Central memory CD8-positive, alpha-beta T cell (primary cell): ENCODE measurements around the gene TBC1D17.

Source experiments
- ATAC-seq: fragments of 150-1000 bp; cut with Tn5 transposase; replicated peaks from 2 replicates; pipeline ENCODE4 v1.10.0; 2022; ENCODE audit warnings: mild to moderate bottlenecking, moderate FRiP score, moderate number of reproducible peaks; ENCODE audit not compliant: poor library complexity, severe bottlenecking; ENCODE audit errors: extremely low read depth
- DNase-seq, 2 donors: peaks; one replicate each; pipeline ENCODE4 v3.0.0; 2021; ENCODE audit warnings: low spot score in 2 of 2
- H3K27ac Mint-ChIP-seq: one replicate; pipeline ENCODE4 v1.8.0; 2022; ENCODE audit warnings: low read depth, mild to moderate bottlenecking, moderate library complexity, mixed read lengths
- H3K27me3 Mint-ChIP-seq: one replicate; pipeline ENCODE4 v1.8.0; 2022; ENCODE audit warnings: mixed read lengths
- H3K36me3 Mint-ChIP-seq: one replicate; pipeline ENCODE4 v1.8.0; 2022; ENCODE audit warnings: mild to moderate bottlenecking, moderate library complexity, mixed read lengths; ENCODE audit not compliant: insufficient read depth
- H3K4me1 Mint-ChIP-seq: one replicate; pipeline ENCODE4 v1.8.0; 2022; ENCODE audit warnings: mixed read lengths
- H3K4me3 Mint-ChIP-seq: one replicate; pipeline ENCODE4 v1.8.0; 2022; ENCODE audit warnings: mild to moderate bottlenecking, moderate library complexity, mixed read lengths
- H3K9me3 Mint-ChIP-seq: one replicate; pipeline ENCODE4 v1.8.0; 2022; ENCODE audit warnings: mixed read lengths

TBC1D17 gene

GRCh38 chr19:49877020-49877878 lies at the start of gene TBC1D17, which contains the start of gene AKT1S1:
TBC1D17 (plus strand) TSS chr19:49877702; CDS start chr19:49877724, 22 bp downstream.
AKT1S1 (minus strand) TSS chr19:49877355; CDS start chr19:49873295, 4,060 bp downstream.
- Mint-ChIP-seq H3K4me3 (no peak within 1 kb of the TSS), H3K4me1 (peaks cover 27% of the 10 kb centered on the region), H3K36me3 (peaks cover 17% of the 10 kb centered on the region), H3K9me3 (no peaks in the 10 kb centered on the region), H3K27ac (no peak within 1 kb of the TSS), H3K27me3 (no peaks in the 10 kb centered on the region)
- peak; percentile 95 to 100 for DNase-seq
- ATAC-seq = peak; percentile 75

GRCh38 chr19:49829200-49829599 lies 48.3 kb upstream of the TBC1D17 start:
- H3K27me3 Mint-ChIP-seq = no peaks in the 10 kb centered on the region
- no peak overlapping the region for H3K4me3 Mint-ChIP-seq
- peaks cover 14% of the 10 kb centered on the region for H3K4me1 Mint-ChIP-seq
- no peak for DNase-seq
- peaks cover 26% of the 10 kb centered on the region for H3K36me3 Mint-ChIP-seq
- ATAC-seq = no peak
- no peaks in the 10 kb centered on the region for H3K9me3 Mint-ChIP-seq
- H3K27ac Mint-ChIP-seq = no peak overlapping the region

GRCh38 chr19:49829721-49830120 lies 47.8 kb upstream of the TBC1D17 start:
- H3K4me1 Mint-ChIP-seq = peaks cover 14% of the 10 kb centered on the region
- no peak for ATAC-seq
- H3K4me3 Mint-ChIP-seq = no peak overlapping the region
- no peak overlapping the region for H3K27ac Mint-ChIP-seq
- no peaks in the 10 kb centered on the region for H3K9me3 Mint-ChIP-seq
- DNase-seq = no peak
- no peaks in the 10 kb centered on the region for H3K27me3 Mint-ChIP-seq
- peaks cover 22% of the 10 kb centered on the region for H3K36me3 Mint-ChIP-seq

- DNase-seq = no peak
- ATAC-seq = no peak
- Mint-ChIP-seq H3K36me3 (peaks cover 22% of the 10 kb centered on the region), H3K4me3 (no peak overlapping the region), H3K4me1 (peaks cover 14% of the 10 kb centered on the region), H3K27me3 (no peaks in the 10 kb centered on the region), H3K9me3 (no peaks in the 10 kb centered on the region), H3K27ac (no peak overlapping the region)
Measured at GRCh38 chr19:49830766-49831165, 46.7 kb upstream of the TBC1D17 start.

GRCh38 chr19:49831592-49831991 lies 45.9 kb upstream of the TBC1D17 start:
- H3K27ac Mint-ChIP-seq = no peak overlapping the region
- H3K9me3 Mint-ChIP-seq = no peaks in the 10 kb centered on the region
- H3K4me1 Mint-ChIP-seq = peaks cover 9% of the 10 kb centered on the region
- no peak overlapping the region for H3K4me3 Mint-ChIP-seq
- ATAC-seq = no peak
- no peak for DNase-seq
- peaks cover 19% of the 10 kb centered on the region for H3K36me3 Mint-ChIP-seq
- no peaks in the 10 kb centered on the region for H3K27me3 Mint-ChIP-seq

- Mint-ChIP-seq H3K9me3 (no peaks in the 10 kb centered on the region), H3K4me3 (no peak overlapping the region), H3K27ac (no peak overlapping the region), H3K4me1 (peaks cover under 1% of the 10 kb centered on the region), H3K27me3 (no peaks in the 10 kb centered on the region), H3K36me3 (peaks cover 18% of the 10 kb centered on the region)
- ATAC-seq (no peak), DNase-seq (no peak)
Measured at GRCh38 chr19:49832556-49832955, 44.9 kb upstream of the TBC1D17 start.

- DNase-seq = no peak
- no peaks in the 10 kb centered on the region for H3K9me3 Mint-ChIP-seq
- no peaks in the 10 kb centered on the region for H3K27me3 Mint-ChIP-seq
- no peak overlapping the region for H3K4me3 Mint-ChIP-seq
- H3K36me3 Mint-ChIP-seq = peaks cover 22% of the 10 kb centered on the region
- ATAC-seq = no peak
- H3K4me1 Mint-ChIP-seq = no peaks in the 10 kb centered on the region
- no peak overlapping the region for H3K27ac Mint-ChIP-seq
Measured at GRCh38 chr19:49833599-49833998, 43.9 kb upstream of the TBC1D17 start.

GRCh38 chr19:49835562-49835961 lies 41.9 kb upstream of the TBC1D17 start:
- peaks cover 24% of the 10 kb centered on the region for H3K36me3 Mint-ChIP-seq
- H3K9me3 Mint-ChIP-seq = no peaks in the 10 kb centered on the region
- H3K27ac Mint-ChIP-seq = no peak overlapping the region
- no peaks in the 10 kb centered on the region for H3K27me3 Mint-ChIP-seq
- DNase-seq (no peak), ATAC-seq (no peak)
- H3K4me1 Mint-ChIP-seq = no peaks in the 10 kb centered on the region
- no peak overlapping the region for H3K4me3 Mint-ChIP-seq

- Mint-ChIP-seq H3K36me3 (peaks cover 22% of the 10 kb centered on the region), H3K27ac (no peak overlapping the region), H3K4me3 (no peak overlapping the region), H3K4me1 (no peaks in the 10 kb centered on the region), H3K9me3 (no peaks in the 10 kb centered on the region), H3K27me3 (no peaks in the 10 kb centered on the region)
- no peak for ATAC-seq
- no peak for DNase-seq
Measured at GRCh38 chr19:49836176-49837008, 41.1 kb upstream of the TBC1D17 start.

GRCh38 chr19:49837009-49837310 lies 40.5 kb upstream of the TBC1D17 start:
- H3K27ac Mint-ChIP-seq = no peak overlapping the region

GRCh38 chr19:49837425-49837824 lies 40.1 kb upstream of the TBC1D17 start:
- Mint-ChIP-seq H3K27me3 (no peaks in the 10 kb centered on the region), H3K27ac (no peak overlapping the region), H3K9me3 (no peaks in the 10 kb centered on the region), H3K36me3 (peaks cover 17% of the 10 kb centered on the region), H3K4me3 (no peak overlapping the region), H3K4me1 (no peaks in the 10 kb centered on the region)
- ATAC-seq = no peak
- DNase-seq = no peak

More at GRCh38 chr19:49837009-49837310, 40.5 kb upstream of the TBC1D17 start:
- H3K9me3 Mint-ChIP-seq = no peaks in the 10 kb centered on the region
- no peak for ATAC-seq
- no peak overlapping the region for H3K4me3 Mint-ChIP-seq
- H3K4me1 Mint-ChIP-seq = no peaks in the 10 kb centered on the region
- no peak for DNase-seq
- H3K27me3 Mint-ChIP-seq = no peaks in the 10 kb centered on the region
- H3K36me3 Mint-ChIP-seq = peaks cover 21% of the 10 kb centered on the region

- Mint-ChIP-seq H3K27ac (no peak overlapping the region), H3K4me1 (no peaks in the 10 kb centered on the region), H3K27me3 (no peaks in the 10 kb centered on the region), H3K4me3 (no peak overlapping the region), H3K9me3 (no peaks in the 10 kb centered on the region), H3K36me3 (peaks cover 11% of the 10 kb centered on the region)
- ATAC-seq (no peak), DNase-seq (no peak)
Measured at GRCh38 chr19:49838885-49839588, 38.5 kb upstream of the TBC1D17 start.
